Stimulated activated CD4-positive, alpha-beta T cell treated with anti-CD3 and anti-CD28 coated beads, Interleukin-15, amount 100 ng/mL, for 48 hours (primary cell): ENCODE data around the gene DDO.

Source experiments
- DNase-seq, 2 donors: peaks; one replicate each; pipeline ENCODE4 v3.0.0-alpha.2; 2020; ENCODE audit warnings: low read depth in 2 of 2

Gene DDO

DNA sequence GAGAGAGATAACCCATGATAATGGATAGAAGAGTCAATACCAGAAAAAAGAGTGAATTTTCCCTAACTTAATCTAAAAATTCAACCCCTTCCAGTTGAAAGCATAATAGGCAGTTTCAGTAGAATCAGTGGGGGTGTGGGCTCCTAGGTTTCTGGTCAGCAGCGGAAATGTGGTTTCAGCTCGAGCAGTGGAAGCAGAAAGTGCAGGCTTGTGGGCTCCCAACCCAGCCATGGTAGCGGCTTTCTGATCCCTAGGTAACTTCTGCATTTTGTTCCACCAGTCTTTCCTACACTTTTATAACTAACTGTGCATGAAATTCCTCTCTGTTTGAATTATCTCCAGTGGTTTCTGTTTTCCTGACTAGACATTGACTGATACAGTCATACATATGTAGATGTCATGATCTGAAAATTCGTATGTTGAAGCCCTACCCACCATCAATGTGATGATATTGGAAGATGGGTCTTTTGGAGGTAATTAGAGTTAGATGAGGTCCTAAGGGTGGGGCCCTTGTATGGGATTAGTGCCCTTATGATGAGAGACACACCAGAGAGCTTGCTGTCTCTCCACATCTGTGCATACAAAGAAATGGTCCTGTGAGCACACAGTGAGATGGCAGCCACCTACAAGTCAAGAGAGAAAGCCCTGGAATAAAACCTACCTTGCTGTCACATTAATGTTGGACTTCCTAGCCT is 6.5 kb upstream of the DDO start:
- no peak for DNase-seq

DNA sequence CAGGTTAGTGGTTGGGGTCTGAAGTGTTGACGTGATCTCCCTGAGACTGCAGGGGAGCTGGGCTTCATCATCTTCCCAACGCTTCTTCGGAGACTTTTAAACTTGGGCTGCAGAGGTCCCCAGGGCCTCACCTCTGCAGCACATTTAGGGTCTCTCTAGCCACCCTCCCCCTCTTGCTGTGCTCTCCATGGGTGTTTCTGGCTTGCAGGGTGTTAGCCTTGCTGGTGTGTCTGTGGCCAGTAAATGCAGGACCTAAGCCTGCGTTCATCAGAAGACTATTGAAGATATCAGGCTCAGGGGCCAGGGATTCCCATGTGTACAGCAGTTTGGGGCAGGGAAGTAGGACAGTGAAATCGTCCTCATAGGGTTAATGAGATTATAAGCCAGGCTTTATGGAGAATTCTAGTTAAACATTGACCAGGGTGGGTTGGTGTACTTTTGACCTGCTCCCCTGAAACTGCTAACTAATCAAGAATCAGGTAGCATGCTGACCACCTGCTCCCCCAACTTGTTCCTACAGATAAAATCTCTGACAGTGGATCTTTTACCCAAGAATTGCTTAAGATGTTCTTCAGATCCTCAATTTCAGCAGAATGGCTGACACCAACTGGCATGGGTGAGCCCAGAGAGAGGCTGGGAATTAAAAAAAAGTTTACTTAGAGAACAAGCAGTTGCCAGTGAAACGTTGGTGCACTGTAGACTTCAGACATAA is 3.8 kb upstream of the DDO start:
- no peak for DNase-seq

DNA sequence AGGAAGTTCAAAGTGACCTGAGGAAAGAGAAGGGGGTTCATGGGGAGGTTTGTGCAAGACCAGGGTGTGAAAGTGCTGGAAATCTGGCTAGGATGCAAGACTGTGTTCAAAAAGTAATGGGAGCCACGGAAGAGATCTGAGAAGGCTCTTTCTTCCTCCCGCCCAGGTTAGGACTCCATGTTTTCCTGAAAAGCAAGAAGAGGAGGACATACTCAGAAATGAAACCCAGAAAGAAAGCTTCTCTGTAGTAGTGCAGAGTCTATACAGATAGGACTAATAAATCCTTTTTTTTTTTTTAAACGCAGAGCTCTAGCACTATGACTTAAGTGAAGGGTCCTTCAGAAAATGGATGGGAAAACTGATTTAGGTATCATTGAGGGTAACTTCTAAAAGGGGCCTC is 3.2 kb upstream of the DDO start:
- DNase-seq, result no peak

DNA sequence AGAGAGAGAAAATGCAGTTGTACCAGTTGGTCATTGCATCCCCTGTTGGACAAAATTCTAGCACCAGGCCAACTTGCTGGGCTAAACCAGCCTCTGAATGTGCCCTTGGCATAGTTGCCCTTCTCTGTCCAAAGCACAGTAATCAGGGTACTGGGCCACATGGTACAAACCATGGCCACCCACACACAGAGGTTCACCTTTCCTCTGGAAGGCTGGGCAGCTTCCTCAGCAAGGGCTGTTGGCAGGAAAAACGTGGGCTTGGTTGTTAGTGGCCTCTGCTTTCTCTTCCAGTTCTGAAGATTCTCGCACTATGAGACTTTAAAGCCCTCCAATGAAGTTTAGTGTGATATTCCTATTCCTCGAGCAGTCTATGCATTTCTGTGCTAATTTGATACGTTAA is 706 bp downstream of the DDO start:
- DNase-seq, result no peak

DNA sequence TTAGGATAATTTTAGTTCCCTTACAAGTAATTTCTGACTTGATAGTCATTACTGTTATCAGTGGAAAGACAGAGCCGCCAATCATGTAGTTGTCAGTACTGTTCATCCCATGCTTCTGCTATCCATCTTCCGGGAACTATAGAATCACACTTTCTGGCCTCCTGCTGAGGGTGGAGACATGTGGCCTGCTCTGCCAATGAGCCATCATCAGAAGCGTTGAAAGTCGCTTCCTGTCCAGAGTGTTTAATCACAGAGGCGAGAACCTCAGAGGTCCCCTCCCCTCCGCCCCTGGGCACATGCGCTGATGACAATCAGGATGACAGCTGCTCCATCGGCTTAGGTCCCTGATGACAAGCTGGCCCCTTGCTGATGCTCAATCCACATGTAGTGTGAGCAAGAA is 3.0 kb downstream of the DDO start:
- DNase-seq, result no peak

DNA sequence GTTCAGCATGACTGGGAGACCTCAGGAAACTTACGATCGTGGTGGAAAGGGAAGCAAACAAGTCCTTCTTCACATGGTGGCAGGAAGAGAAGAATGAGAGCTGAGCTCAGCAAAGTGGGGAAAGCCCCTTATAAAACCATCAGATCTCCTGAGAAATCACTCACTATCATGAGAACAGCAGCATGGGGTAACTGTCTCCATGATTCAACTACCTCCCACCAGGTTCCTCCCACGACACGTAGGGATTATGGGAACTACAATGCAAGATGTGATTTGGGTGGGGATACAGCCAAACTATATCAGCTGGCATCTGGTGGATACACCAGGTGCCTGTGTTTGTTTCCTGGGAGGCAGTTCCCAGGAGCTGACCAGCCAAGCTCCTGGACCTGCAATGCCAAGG is 4.9 kb downstream of the DDO start:
- no peak for DNase-seq

DNA sequence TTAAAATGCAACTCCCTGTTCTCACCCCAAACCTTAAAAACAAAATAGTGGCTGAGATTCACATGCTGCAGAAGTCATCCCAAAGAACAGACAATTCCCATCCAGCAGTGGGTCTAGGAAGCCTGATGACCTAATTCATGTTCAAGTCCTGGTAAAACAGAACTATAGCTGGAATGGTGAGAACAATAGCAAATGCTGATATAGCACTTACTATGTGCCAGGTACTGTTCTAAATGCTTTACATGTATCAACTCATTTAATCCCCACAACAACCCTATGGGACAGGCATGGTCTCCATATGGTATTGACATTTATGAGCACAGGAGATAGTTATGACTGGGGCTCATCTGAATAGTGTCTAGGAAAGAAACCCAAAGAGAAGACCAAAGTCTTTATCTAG is 5.6 kb downstream of the DDO start:
- no peak for DNase-seq

DNA sequence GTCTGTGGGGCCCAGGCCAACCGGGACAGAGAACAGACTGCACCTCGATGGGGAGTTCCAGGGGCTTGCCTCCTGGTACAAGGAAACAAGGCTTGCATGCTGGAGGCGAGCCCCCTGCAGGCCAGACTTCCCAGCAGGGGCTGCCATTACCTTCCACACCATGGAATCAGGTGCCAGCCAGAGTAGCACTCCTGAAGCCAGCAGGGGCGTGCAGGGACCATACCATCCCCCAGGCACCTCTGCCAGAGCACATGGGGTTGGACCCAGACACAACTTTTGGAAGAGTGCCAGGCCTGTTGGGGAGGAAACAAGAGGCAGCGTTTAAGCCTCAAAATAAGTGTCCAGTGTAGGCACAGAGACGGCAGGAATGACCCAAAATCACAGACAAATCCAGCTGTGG is 6.5 kb downstream of the DDO start:
- DNase-seq, result no peak

DNA sequence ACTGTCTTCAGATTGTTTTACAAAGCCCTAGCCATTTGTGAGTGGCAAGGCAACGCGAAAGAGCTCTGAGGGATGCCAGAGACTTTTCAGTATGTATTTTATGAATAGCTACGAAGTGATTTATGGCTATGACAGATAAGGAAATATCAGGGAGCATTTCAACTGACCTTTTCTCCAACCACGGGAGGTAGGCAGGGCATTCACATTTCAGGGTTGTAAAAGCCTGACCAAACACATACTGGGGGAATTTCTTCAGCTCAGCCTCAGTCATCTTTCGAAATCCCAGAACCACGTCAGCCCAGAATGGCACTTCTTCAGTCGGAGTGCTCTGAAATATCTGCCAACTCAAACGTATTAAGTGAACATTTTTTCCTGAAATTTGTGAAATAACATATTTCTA is 10.8 kb downstream of the DDO start:
- no peak for DNase-seq

DNA sequence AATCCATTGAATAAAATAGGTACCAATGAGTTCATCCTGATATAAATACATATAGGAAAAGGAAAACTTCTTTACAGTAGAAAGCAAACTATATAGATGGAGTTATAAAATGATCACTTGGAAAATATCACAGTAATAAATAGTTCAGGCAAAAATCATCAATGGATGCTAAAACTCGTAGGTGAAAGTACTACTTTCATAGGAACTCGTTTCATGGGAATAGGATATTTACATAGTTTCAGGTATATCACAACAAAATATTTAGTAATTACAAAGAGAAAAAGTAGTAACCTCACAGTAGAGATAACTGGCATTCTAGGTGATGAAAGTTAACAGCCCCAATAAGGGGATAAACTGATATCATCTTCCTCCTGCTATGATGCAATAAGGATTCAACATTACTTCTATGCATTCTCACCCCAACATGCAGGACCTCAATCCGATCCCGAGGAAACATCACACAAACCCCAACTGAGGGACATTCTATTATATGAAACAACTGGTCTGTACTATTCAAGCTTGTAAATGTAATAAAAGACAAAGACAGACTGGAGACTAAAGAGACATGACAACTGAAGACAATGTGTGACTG is 13.7 kb downstream of the DDO start:
- no peak for DNase-seq

DNA sequence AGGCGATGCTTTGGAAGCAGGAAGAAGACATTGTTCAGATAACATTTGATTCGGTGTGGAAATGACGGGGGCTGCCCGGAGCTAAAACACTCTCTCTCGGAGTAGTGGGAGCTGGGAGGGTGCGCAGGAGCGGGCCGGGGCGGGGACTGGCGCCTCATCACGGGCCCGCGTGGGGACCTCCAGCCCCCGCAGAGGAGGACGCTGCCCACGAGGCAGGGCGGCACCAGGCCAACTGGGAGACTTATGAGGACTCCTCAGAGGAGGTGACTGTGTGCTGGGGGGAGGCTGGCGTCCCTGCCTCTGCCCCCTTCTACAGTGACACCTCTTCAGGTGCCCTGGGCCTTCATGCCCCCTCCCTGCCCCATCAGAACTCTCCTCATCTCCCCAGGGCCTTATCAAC is 15.2 kb downstream of the DDO start:
- no peak for DNase-seq

DNA sequence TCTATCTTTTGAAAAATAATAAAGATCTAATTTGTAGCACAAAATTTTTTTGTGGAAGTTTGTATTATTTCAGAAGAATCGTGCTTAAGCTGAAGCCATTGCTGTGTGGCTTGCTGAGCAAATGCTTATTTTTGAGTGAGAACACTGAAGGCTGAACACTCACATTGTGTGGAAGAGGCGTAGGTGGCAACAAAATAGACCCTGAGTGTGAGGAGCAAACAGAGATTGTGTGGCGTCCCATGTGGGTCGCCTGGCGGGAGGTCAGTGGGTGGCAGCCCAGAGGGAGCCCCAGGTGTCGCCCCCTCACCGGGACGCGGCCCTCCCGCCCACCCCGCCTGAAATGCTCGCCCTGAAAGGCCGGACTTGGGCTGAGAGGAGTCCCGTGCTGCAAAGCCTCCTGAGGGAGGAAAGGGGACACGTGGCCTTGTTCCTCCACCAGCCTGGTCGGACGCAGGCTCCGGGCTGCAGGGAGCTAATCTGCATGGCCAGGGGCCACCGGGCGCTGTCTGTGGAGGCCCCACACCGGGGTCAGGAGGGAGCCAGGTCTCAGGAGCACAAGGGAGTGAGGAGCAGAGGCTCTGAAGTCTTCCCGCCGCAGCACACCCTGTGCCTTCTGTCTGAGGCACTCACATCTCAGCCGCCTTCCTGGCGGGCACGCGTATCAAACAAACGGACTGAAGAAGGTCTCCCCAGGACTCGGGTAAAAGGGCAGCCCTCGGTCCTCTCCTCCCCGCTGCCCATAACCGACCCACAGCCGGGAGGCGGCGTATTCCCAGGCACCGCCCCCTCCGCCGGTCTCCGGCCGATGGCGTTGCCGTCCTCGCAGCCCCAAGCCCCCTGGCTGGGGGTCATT is 15.9 kb downstream of the DDO start:
- no peak for DNase-seq

DNA sequence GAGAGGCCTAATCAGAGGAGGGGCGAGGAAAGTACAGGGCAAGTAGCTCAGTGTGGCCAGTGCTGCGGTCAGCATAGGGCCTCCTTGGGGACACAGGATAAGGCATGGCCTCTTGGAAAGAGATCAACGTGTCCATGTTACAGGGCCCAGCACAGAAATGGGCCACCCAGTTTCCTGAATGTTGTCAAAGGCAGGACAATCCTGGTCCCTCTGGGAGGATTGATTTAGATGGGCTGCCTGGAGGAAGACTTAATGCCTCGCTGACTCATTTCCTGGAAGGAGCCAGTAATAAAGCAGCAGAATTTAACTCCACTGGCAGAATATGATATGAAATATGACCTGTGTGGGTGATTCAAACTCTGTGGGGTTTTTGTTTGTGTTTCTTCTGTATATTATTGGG is 16.6 kb downstream of the DDO start:
- no peak for DNase-seq

DNA sequence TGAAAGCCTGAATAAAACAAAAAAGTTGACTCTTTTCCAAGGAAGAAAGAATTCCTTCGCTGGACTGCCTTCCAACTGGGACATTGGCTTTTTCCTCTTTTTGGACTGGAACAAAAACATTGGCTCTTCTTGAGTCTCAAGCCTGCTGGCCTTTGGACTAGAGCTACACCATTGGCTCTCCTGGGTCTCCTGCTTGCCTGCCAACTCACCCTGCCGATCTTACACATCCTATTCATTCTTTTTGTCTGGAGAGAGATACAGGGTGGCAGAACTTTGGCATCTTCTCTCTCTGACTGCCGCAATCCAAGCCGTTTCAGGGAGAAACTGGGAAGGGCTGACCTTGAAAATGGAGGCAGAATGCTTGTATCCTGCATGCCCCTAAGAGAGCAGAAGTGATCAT is 20.2 kb downstream of the DDO start:
- DNase-seq, result no peak

DNA sequence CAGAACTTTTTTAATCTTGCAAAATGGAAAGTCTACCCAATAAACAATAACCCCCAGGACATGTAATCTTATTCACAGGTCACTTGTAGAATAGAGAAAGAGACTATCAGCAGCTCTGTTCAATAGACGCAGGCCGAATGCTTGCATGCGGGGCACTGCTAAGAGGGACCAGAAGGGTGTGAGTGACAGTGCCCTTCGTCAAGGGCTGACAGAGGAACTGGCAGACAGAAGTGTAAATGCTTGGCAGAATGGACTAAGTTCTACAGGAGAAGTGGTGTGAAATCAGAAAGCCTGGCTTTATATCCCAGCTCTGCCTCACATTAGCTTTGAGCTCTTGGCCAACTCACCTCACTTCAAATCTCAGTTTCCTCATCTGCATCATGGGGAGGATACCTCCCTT is 21.0 kb downstream of the DDO start:
- DNase-seq, result no peak

DNA sequence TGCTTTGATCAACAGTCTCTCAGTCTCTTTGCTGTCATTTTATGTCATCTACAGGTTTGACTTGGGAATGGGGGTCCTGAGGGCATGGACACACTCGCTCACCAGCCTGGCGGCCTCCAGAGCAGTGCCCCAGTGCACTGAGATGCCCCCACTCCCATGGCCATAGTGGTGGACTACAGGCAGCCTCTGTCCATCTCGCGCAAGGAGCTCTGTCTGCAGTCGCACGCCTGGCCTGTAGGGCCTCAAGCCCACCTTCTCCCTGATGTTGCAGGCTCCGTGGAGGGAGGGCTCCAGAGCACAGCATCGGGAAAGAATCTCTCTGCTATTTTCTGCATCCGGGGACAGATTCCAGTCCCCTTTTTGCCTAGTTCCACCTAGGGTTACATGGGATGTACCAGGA is 22.6 kb downstream of the DDO start:
- no peak for DNase-seq

DNA sequence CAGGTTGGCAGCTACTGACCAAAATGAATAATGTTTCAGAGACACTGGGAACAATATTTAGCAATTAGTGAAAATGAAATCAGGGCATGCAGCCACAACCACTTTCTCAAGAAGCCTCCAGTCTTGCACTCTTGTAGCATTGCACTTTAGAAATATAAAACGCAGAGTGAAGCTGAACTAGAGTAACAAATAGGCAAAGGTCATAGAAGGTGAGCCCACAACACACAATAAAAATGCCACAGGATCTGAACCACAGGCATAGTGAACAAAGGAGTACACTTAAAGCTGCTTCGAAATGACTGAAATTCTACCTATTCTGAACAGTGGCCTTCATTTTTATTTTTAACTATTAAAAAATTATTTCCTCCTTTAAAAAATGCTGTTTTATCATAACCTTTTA is 25.0 kb downstream of the DDO start:
- no peak for DNase-seq

DNA sequence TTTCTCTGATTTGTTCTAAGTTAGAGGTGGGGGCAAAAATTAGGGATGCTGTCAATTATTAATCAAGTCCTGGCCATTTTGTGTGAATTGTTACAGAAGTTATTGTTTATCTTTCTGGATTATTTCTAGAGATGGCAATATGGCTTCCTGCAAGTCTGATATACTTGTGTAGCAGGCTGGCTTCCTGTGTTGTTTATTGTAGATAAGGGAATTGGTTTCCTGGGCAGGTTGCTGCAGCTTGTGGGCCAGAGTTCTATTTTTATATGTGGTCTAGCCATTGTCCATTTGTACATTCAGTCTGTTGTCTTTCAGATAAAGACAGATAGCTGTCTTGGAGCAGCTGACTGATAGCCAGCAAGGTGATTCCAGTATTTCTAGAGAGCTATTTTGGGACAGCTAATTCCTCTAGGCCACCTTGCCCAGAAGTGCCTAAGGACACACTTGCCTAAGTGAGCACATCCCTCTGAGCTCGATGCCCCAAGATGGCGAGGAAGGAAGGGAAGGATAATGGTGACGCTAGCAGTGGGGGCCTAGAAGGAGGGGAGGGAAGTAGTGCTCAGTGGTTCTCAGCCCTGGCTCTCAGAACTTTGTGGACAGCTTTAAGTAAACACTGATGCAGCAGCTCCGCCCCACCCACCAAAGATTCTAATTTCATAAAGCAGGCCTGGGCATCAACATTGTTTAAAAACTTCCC is 25.5 kb downstream of the DDO start:
- no peak for DNase-seq

DNA sequence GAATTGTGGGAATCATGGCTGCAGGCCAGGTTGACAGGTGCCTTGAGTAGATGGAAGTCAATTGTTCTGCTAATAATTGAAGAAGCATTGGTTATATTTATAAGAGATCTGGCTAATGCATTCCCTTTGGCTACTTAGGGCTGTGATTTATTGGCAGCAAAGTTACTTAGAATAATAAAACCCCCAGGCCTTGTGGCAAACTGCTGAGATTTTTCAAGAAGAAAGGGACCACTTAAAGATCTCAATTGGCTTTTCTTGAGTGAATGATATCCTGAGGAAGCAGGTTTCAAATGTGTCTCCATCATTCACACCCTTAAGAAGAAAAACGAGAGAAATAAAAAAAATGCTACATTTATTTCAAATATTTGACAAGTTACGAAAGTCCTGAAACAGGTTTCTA is 27.4 kb downstream of the DDO start:
- no peak for DNase-seq

DNA sequence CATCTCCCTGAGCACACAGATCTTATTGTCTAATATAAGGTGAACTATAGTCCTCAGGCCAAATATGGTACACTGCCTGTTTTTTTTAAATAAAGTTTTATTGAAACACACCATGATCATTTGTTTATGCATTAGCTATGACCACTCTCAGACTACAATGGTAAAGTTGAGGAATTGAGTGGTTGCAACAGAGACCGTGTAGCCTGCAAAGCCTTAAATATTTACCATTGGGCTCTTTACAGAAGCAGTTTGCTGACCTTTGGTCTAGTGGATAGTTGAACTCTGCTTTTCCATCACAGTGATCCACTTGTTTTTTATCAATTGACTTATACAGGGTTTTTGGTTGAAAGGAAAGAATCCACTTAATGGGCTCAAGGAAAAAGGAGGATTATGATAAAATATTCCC is 29.9 kb downstream of the DDO start:
- no peak for DNase-seq

DNA sequence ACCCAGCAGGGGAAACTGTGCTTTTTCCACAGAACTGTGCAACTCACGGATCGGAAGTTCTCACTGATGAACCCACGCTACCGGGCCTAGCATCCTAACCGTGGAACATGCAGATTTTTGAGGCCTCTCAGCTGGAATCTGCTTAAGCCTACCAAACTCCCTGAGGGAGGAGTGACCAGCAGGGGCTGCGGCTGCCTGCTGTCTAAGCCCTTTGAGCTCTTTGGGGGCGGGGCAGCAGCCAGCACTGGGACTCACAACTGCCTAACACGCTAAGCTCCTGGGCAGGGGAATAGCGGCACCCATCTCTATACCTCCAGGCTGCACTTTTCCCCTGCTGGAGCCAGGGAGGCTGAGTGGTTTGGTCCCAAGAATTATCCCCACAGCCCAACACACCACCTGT is 36.8 kb downstream of the DDO start:
- no peak for DNase-seq

DNA sequence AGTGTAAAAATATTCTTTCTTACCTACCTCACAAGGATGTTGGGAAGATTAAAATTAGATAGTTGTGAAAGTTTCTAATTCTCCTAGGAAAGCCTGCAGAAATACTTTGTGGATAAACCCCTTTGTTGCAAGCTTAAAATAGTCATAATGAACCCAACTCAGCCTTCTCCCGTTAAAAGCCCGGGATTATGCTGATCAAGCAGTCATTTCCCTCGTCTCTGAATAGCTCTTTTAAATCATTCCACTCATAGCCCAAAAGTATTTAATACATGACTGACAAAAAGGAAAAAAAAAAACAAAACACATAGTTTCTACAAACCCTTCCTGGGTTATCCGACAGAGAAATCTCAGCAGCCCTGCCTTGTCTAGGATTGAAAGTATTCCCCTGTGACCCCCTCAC is 46.3 kb downstream of the DDO start:
- no peak for DNase-seq
